ENCODE results near the gene STK33. TPM values are rescaled to one million over a fixed set of nuclear protein-coding genes. Genes with fewer than 3 reads are reported as not detected.

The STK33 gene
- total RNA-seq, 1 donor from 2014 or later: 17.9 TPM

DNA sequence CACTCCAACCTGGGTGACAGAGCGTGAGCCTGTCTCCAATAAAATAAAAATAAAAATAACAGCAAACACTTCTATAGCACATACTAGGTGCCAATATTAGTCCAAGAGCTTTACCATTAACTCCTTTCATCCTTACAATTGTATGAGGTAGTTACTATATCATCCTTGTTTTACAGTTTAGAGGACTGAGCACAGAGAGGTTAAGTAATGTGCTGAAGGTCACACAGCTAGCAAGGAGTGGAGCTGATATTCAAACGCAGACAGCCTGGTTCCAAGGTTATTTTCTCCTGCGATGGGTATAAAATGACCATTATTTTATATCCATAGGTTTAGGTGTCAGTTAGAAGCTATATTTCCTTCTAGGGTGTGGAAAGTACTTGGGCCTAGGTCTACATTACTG is 249.7 kb downstream of the STK33 start:
- TF ChIP-seq, protein P1, sequence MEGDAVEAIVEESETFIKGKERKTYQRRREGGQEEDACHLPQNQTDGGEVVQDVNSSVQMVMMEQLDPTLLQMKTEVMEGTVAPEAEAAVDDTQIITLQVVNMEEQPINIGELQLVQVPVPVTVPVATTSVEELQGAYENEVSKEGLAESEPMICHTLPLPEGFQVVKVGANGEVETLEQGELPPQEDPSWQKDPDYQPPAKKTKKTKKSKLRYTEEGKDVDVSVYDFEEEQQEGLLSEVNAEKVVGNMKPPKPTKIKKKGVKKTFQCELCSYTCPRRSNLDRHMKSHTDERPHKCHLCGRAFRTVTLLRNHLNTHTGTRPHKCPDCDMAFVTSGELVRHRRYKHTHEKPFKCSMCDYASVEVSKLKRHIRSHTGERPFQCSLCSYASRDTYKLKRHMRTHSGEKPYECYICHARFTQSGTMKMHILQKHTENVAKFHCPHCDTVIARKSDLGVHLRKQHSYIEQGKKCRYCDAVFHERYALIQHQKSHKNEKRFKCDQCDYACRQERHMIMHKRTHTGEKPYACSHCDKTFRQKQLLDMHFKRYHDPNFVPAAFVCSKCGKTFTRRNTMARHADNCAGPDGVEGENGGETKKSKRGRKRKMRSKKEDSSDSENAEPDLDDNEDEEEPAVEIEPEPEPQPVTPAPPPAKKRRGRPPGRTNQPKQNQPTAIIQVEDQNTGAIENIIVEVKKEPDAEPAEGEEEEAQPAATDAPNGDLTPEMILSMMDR (IDR thresholded peaks at IDR 0.05; ENCODE audit: unreplicated experiment): no peak
- Mint-ChIP-seq H3K4me1 (ENCODE audit: unreplicated experiment) (peaks cover 15% of the 10 kb centered on the region), H3K9me3 (ENCODE audit: unreplicated experiment) (no peaks in the 10 kb centered on the region), H3K4me3 (ENCODE audit: unreplicated experiment) (no peak overlapping the region), H3K27ac (ENCODE audit: unreplicated experiment) (no peak overlapping the region), H3K36me3 (ENCODE audit: low read depth, unreplicated experiment) (no peaks in the 10 kb centered on the region), H3K27me3 (ENCODE audit: unreplicated experiment) (peaks cover 6% of the 10 kb centered on the region)
- DNase-seq (ENCODE audit: low spot score): no peak

DNA sequence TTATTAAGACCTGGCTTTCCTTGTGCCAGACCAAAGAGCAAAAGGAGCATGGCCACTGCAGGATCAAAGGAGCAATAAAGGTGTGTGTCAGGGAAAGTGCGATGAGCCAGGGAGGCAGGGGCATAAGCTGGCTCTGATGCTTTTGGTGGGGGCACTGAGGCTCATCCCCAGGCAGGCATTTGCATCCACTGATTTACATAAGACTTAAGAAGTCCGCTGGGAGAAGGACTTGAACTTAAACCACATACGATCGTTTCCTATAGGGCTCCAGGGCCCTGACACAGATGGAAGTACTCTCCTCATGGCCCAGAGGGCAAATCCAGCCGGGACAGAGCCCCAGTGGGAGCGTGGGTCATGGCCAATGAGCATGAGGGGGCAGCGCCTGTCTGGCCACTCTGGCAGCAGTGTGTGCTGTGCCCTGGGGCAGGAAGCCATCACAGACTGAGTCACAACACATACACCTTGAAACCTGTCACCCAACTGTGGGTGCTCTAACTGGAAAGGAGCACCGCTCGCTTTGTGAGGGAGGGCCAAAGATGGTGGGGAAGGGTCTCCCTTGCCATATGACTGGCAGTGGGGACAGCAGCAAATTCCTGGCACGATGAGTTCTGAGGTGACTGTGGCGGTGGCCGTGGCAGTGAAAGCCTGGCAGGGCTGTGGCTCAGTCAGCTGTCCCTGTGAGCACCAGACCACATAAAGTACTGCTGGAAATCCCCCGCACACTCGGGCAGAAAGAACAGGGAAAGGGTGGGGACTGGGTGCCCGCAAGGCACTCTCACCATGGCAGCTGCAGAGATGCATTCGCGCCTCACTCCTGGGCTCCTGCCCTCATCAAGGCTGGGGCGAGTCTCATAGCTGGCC is 251.0 kb downstream of the STK33 start:
- no peak for DNase-seq (ENCODE audit: low spot score)
- TF ChIP-seq, protein P1 (IDR thresholded peaks at IDR 0.05; ENCODE audit: unreplicated experiment): no peak
- Mint-ChIP-seq H3K27ac (ENCODE audit: unreplicated experiment) (no peak overlapping the region), H3K27me3 (ENCODE audit: unreplicated experiment) (peaks cover 10% of the 10 kb centered on the region), H3K4me3 (ENCODE audit: unreplicated experiment) (no peak overlapping the region), H3K9me3 (ENCODE audit: unreplicated experiment) (no peaks in the 10 kb centered on the region), H3K4me1 (ENCODE audit: unreplicated experiment) (peaks cover 13% of the 10 kb centered on the region), H3K36me3 (ENCODE audit: low read depth, unreplicated experiment) (no peaks in the 10 kb centered on the region)

DNA sequence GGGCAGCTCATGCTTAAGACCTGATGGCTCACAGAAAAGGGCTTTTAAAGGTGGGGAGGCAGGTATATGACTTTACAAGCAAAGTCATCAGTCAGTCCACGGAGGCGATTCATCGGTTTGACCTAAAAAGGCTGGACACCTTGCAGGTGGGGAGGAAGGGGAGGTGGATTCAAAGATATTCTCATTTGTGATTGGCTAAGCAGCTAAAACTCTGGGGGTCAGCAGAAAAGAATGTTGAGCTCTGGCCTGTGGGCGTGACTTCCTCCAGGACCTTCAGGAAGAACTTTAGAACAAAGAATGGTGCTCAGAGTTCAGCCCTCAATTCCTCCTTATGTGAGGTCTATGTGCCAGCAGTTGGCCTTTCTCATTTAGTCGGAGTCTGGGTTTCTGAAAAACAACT is 252.0 kb downstream of the STK33 start:
- peaks cover 8% of the 10 kb centered on the region for H3K4me1 Mint-ChIP-seq (ENCODE audit: unreplicated experiment)
- no peak overlapping the region for H3K27ac Mint-ChIP-seq (ENCODE audit: unreplicated experiment)
- TF ChIP-seq, protein P1 (IDR thresholded peaks at IDR 0.05; ENCODE audit: unreplicated experiment): no peak
- H3K27me3 Mint-ChIP-seq (ENCODE audit: unreplicated experiment): peaks cover 8% of the 10 kb centered on the region
- no peak overlapping the region for H3K4me3 Mint-ChIP-seq (ENCODE audit: unreplicated experiment)
- no peaks in the 10 kb centered on the region for H3K36me3 Mint-ChIP-seq (ENCODE audit: low read depth, unreplicated experiment)
- H3K9me3 Mint-ChIP-seq (ENCODE audit: unreplicated experiment): no peaks in the 10 kb centered on the region
- no peak for DNase-seq (ENCODE audit: low spot score)

Other genes with a start within 250 kb of the STK33 start
- gene TRIM66, start 88.4 kb upstream of the STK33 start, total RNA-seq (ENCODE audit: unreplicated experiment): 11.4 TPM
- 1,456 TPM for gene RPL27A, start 88.6 kb upstream of the STK33 start, total RNA-seq (ENCODE audit: unreplicated experiment)

Measured in endothelial cell (in vitro differentiated cells).